ENCODE results near the gene TLR6.

TLR6 gene

GRCh38 chr4:38856524-38857337 is at the start of gene TLR6:
TLR6 (minus strand) TSS chr4:38856817; CDS start chr4:38829473, 27,344 bp downstream.
- DNase-seq, result peak; percentile 39

- no peak for DNase-seq
Observed at GRCh38 chr4:38905652-38906385, 49.2 kb upstream of the TLR6 start.

GRCh38 chr4:38904682-38905081 is 48.1 kb upstream of the TLR6 start:
- no peak for DNase-seq

- DNase-seq, result no peak
Observed at GRCh38 chr4:38904090-38904666, 47.6 kb upstream of the TLR6 start.

- peak; percentile 32 for DNase-seq
Observed at GRCh38 chr4:38902695-38903094, 46.1 kb upstream of the TLR6 start.

GRCh38 chr4:38902221-38902620 is 45.6 kb upstream of the TLR6 start:
- no peak for DNase-seq

- DNase-seq, result no peak
Observed at GRCh38 chr4:38898245-38898644, 41.6 kb upstream of the TLR6 start.

GRCh38 chr4:38896940-38897339 is 40.3 kb upstream of the TLR6 start:
- DNase-seq, result no peak

GRCh38 chr4:38894322-38894982 is 37.8 kb upstream of the TLR6 start:
- no peak for DNase-seq

GRCh38 chr4:38891051-38891983 is 34.7 kb upstream of the TLR6 start:
- DNase-seq, result no peak

- peak; percentile 49 for DNase-seq
Observed at GRCh38 chr4:38889143-38889542, 32.5 kb upstream of the TLR6 start.

GRCh38 chr4:38884254-38884653 is 27.6 kb upstream of the TLR6 start:
- no peak for DNase-seq

- no peak for DNase-seq
Observed at GRCh38 chr4:38876636-38877035, 20.0 kb upstream of the TLR6 start.

- DNase-seq, result no peak
Observed at GRCh38 chr4:38873290-38873944, 16.8 kb upstream of the TLR6 start.

- no peak for DNase-seq
Observed at GRCh38 chr4:38872620-38873019, 16.0 kb upstream of the TLR6 start.

- no peak for DNase-seq
Observed at GRCh38 chr4:38871593-38871992, 15.0 kb upstream of the TLR6 start.

GRCh38 chr4:38870098-38870808 is 13.6 kb upstream of the TLR6 start:
- DNase-seq, result no peak

- no peak for DNase-seq
Observed at GRCh38 chr4:38869511-38869910, 12.9 kb upstream of the TLR6 start.

GRCh38 chr4:38868059-38868960 is 11.7 kb upstream of the TLR6 start:
- peak; percentile 11 for DNase-seq
